HG02938 (cell line): ENCODE data around the gene GPR89B.
"Not testable (repeated sequence)": the region's sequence is repeated elsewhere in the genome, so short reads cannot be mapped to it uniquely, and the experiment has no call there.

Source experiments
- ATAC-seq: cut with Tn5 transposase; IDR thresholded peaks from one replicate; pipeline ENCODE4 v1.9.1; 2021; ENCODE audit warnings: mild to moderate bottlenecking, moderate library complexity; ENCODE audit not compliant: unreplicated experiment

GPR89B gene

DNA sequence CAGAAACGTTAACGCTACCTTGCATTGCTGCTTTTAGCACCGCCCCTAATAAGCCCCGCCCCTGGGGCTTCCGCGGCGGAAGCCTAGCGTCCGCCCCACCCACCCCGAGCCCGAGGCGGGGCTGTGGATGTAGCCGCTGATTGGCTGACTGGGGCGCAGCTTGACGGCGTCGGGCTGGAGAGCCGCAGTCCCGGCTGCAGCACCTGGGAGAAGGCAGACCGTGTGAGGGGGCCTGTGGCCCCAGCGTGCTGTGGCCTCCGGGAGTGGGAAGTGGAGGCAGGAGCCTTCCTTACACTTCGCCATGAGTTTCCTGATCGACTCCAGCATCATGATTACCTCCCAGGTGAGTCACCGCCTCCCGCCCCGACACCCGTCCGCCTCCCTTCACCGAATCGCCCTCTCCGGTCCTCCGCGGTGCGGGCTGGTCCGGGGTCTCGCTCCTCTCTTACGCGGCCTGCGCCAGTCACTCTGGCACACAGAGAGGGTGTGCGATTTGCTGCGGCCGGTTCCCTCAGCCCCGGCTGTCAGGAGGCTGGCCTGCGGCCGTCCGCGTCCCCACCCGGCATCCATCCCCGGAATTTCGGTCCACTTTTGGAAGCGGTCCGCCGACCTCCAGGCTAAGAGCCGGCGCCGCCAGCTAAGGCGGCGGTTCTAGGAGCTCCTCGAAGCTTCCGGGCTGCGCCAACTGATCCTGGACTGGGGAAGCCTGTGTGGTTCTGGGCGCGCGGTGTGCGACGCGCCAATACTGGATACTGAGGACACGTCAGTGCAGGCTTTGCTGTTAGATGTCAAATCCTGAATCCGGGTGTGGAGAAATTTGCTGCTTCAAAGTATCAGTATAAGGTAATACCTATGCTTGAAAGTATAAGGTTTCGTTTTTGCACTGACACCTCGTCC is at the start of gene GPR89B:
TSS of gene GPR89B (plus strand) at position 185 of the 897 bp plus-strand sequence. CDS start at position 302, 117 bp downstream.
- ATAC-seq, result peak; percentile 91

DNA sequence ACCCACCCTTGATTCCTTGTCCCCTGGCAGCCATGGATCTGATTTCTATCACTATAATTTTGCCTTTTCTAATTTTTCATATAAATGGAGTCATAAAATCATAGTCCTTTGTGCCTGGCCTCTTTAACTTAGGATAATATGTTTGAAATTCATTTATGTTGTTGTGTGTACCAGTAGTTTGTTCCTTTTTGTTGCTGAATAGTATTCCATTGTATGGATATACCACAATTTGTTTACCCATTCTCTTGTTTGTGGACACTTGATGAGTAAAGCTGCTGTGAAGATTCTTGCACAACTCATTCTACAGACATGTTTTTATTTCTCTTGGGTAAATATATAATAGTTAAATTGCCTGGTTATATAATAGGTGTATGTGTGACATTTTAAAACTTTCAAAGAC is 48.3 kb upstream of the GPR89B start:
- no peak for ATAC-seq

DNA sequence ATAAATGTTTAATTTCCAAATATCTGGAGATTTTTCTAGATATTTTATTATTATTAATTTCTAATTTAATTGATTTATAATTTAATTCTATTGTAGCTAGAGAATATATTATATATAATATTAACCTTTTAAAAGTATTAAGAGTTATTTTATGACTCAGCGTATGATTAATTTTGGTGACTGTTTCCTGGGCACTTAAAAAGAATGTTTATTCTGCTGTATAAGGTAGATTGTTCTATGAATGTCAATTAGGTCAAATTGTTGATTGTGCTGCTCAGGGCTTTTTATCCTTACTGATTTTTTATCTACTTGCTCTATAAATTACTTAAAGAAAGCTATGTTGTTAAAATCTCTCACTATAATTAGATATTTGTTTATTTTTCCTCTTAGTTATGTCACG is 45.7 kb upstream of the GPR89B start:
- no peak for ATAC-seq

DNA sequence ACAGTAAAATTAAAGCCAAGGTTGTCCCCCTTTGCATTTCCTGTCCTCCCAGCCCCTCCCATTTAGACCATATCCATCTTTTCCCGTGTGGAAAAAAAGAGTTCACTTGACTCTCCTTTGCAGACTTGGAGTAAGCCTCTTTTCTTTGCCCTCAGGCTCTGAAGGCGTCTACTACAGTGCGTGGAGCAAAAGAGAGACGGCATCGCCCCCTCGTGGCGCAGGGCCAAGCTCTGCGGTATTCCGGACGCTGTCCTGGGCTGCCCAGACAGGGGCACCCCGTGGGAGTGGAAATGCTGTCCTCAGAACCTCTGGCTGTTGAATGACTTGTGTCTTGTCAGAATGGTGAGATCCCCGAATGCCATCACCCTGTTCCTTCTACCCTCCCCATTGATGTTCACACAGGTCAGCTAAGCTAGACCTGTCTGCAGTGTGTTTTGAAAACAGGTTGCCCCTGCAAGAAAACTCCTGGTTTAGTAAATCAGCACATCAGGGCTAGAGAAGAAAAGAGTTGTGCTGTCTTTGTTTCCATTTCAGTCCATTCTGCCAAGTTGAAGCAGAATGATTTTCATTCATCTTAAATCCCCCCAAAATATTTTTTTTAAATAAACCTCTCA is 37.9 kb upstream of the GPR89B start:
- ATAC-seq, result no peak

DNA sequence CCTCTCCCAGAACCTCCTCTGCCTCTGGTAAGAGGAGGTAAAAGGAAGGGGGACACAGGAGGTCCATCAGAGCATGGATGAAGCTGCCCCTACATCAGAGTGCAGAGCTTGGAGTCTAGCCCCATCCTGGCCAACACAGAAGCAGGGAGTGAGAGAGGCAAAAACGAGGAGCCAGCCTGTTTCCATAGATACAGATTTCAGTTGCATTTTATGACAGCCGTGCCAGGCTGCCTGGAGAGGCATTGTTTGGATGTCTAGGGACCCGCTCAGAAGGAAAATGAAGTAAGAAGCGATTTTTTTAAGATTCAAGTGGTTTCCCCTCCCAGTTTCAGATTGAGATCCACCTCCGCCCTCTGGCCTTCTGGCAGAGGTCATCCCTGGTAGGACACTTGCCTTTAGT is 37.1 kb upstream of the GPR89B start:
- no peak for ATAC-seq

DNA sequence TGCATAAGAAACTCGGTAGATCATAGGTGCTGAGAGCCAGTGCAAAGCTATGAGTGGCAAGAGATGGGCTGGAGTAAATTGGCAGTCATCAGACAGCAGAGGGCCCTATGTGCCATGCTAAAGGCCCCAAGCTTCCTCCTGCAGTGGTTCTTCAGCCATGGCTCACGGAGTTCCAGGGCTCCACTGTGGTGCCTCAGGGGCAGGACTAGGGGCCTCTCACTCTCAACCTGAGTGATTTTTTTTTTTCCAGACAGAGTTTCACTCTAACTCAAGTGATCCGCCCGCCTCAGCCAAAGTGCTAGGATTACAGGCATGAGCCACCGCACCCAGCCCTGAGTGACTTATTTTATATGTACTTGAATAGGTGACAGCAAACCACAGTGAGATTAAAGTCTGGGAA is 36.0 kb upstream of the GPR89B start:
- ATAC-seq, result no peak

DNA sequence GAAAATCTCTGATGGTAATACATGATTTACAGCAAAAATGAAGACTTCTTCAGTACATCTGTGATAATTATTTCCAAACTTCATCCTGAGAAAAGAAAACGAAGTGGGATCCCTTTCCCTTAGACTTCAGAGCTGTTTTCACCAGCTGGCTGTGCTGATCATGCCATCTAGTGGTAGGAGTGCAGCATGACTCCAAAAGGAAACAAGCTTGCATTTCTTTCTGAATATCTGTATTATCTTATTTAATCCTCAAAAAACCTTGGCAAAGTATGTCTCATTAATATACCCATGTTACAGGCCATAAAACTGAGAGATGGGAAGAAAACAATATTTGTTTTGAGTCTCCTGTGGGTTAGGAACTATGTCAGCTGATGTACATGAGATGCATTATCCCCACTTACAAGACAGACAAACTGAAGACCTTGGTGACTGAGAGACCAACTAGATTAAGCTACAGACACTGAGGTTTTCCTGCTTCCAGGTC is 35.4 kb upstream of the GPR89B start:
- no peak for ATAC-seq

DNA sequence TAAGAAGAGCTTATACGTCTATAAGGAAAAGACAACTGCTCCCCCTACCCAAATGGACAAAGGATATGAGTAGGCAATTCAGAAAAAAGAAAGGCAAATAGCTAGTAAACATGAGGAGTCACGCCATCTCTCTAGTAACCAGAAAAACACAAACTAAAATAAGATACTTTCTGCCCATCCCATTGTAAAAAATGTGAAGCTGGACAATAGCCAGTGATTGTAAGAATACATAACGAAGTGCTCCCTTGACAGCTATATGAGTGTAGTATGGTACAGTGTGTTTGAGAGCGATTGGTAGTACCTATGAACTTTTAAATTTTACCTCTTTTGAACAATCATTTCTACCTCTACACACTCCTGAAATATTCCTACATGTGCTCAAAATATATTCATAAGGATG is 33.1 kb upstream of the GPR89B start:
- ATAC-seq, result no peak

DNA sequence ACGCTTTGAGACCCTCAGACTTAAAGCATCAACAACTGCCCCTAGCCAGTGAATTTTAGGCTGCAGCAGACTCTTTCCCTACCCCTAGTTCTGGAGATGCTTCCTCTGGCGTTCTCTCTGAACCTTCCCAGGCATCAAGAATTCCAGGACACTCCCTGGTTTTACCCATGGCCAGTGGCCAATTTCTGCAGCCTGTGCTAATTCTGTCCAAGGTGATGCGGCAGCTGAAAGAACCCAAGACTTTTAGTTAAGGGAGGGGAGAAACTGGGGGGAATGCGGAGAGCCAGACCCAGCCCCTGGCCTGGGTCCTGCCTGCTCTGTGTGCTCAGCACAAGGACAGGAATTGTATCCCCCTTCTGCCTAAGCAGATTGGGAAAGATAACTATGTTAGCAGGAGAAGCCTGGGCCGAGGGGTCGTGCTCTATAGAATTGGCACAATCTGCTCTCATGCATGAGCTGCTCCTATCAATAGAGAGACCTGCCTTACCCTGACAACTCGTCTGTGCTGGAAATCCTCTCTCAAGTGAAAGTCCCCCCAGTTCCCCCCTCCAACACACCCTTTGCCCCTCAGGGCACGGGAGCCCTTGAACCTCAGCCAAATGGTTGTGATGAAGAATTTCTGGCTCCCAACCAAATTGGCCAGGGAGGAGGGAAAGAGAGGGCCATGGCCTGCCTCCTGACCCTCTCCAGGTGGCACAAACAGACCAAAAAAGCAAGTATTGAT is 31.0 kb upstream of the GPR89B start:
- ATAC-seq, result no peak

DNA sequence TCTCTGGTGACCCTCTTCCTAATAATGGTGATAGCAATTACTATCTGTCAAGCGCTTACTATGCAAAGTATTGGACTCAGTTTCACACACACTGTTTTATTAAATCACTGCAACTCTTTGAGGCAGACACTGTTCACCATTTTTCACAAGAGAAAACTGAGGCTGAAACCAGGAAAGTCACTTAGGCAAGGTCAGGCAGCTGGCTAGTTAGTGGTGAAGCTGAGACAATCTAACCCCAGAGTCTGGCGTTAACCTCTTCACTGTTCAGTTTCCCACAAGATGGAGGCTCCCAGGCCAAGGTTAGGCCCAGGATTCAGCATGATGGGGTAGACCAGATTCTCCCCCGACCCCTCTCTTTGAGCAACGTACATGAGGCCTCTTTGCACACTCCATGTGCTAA is 30.4 kb upstream of the GPR89B start:
- no peak for ATAC-seq

DNA sequence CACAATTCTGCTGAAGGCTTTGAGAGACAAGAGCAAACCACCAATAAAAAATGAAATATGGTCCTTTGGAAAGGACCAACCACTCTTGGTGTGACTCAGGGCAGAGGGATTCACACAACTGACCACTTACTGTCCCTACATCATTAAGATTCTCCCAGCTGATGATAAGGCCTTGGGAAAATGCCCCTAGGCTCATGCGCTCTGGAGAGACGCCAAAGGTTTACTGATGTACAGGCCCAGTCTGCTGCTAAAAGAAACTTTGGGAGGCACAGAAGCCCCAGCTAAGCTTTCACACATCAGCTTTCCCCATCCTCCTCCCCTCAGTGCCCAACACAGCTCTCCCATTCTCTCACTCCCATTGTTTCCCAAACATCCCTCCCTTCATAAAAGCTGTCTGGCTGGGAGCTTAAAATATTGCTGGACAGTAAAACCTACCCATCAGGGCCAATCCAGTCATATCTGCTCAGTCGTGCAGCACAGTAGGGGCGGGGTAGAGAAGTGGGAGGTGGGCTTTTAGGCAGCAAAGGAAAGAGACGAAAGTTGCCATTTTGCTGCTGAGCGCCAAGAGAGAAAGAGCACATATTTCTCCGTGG is 25.9 kb upstream of the GPR89B start, which contains the start of gene GJA8:
TSS of gene GJA8 (plus strand) at position 543 of the 593 bp plus-strand sequence. CDS start 5,161 bp downstream, outside the sequence.
- ATAC-seq, result no peak

DNA sequence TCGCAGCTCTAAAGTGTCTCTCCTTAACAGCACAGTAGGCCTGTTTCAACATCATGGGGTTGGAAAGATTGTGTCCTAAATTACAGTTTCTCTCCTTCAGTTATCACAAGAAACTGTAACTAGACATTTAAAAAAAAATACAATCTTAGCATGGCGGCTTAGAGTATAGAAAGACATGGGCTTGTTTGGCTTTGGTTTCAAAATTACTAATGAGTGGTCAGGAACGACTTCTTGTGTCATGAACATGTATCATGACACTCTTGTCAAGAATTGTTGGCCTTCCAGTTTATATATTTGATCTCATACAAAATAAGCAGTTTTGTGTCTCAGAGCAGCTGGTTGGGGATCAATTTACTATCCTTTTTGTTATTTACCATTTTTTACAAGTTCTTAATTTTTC is 23.5 kb upstream of the GPR89B start:
- no peak for ATAC-seq

DNA sequence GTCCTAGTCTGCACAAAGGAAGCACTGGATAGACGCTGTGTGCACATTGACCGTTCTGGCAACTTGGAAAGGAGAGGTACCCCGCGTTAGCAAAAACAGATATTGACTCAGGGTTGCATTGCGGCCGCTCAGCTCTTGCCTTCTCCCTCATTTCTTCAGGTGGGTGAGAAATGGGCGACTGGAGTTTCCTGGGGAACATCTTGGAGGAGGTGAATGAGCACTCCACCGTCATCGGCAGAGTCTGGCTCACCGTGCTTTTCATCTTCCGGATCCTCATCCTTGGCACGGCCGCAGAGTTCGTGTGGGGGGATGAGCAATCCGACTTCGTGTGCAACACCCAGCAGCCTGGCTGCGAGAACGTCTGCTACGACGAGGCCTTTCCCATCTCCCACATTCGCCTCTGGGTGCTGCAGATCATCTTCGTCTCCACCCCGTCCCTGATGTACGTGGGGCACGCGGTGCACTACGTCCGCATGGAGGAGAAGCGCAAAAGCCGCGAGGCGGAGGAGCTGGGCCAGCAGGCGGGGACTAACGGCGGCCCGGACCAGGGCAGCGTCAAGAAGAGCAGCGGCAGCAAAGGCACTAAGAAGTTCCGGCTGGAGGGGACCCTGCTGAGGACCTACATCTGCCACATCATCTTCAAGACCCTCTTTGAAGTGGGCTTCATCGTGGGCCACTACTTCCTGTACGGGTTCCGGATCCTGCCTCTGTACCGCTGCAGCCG is 20.3 kb upstream of the GPR89B start:
- no peak for ATAC-seq

DNA sequence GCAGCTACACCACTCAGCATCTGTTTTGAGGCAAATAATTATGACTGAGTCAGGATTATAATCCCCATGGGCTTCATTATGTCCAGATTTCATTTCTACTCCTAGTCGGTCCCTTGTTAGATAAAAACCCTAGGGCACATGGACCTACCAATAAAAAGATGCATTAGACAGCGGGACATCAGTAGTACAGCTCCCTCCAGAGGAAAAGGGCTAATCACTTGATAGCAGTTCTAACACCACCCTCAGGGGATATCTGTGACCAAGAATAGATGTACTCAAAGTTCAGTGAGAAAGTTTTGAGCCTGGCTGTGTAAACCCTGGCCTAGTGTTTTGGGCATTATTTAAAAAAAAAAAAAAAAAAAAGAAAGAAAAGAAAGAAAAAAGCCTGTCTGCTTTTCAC is 15.7 kb upstream of the GPR89B start:
- no peak for ATAC-seq

DNA sequence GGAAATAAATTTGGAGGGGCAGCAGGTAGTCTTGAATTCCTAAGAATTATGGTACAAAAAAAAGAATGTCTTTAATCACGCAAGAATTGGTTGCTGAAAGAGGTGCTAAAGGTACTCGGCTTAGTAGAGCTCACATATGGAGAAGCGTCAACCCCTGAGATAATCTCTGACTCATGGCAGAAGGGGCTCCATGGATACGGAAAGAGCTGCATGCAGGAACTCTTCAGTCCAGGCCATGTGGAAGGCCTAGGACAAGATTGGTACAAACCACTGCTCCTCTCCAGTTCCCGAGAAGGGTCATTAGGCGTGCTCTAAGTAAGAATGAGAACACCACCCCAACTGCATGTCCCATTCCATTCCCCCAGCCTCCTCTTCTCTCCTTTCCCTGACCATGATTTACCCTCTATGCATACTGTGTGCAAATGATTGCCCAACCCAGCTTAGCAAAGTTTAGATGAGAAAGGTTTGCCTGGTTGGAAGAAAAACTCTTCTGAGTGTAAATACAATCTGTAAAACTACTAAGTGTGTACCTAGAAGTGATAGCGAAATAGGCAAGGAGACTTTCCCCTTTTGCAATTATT is 14.8 kb upstream of the GPR89B start:
- no peak for ATAC-seq

DNA sequence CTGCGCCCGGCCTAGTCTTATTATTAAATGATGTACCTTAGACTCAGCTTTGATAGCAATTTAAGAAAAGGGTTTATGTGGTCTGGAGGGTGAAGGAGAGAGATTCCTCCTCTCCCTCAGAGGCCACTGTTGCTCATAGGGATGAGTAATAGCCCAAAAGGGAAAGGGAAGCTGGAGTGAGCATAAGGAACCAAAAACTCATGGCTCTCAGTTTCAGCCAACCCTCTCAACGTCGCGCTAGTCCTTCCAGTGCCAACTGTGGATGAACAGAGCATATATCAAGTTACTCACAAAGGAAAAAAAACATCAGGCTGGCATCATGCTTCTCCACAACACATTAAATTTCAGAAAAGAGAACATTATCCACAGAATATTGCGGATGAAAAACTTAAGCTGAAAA is 8.3 kb upstream of the GPR89B start:
- no peak for ATAC-seq

DNA sequence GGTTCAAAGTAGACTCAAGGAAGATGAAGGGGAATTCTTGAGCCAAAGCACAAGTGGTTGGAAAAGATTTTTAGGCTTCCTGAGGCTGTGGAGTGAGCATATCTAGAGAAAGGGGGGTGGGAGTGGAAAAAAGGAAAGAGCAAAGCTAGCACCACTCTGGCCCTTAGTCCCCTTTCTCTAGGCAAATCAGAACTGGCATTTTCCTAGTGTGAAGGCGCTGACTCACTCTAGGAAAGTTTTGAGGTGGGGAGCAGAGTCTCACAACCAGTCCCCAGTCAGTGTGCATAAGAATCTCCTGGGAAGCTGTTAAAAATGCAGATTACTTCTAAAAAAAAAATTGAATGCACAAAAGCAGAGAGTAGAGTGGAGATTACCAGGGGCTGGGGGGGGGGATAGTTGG is 3.4 kb upstream of the GPR89B start:
- ATAC-seq, result no peak

DNA sequence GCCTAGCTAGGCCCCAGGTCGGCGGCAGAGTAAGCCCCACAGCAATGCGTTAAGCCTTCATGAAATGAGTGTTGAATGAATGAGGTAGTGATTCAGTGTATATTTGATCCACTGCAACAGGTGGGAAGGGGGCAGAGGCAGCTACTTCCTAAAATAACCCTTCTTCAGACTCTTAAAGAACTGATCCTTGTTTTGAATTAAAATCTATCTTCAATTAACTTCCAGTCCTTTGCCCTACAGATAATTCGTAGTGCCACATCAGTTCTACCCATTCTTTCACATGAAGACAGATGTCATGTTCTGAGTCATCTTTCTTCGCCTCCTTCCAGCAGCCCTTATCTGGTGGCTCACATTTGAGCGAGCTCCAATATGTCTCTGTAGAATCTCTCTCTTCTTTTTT is 1.0 kb upstream of the GPR89B start:
- not testable (repeated sequence) for ATAC-seq

DNA sequence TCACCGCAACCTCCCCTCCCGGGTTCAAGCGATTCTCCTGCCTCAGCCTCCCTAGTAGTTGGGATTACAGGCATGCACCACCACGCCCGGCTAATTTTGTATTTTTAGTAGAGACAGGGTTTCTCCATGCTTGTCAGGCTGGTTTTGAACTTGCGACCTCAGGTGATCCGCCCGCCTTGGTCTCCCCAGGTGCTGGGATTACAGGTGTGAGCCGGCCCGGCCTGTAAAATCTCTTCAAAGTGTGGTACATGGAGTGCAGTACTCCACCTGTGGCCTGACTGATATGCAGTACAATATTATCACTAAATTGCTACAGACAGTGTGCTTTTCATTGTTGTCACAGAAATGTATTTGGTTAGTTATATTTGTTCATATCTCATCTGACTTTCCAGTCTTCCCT is 531 bp upstream of the GPR89B start:
- not testable (repeated sequence) for ATAC-seq

DNA sequence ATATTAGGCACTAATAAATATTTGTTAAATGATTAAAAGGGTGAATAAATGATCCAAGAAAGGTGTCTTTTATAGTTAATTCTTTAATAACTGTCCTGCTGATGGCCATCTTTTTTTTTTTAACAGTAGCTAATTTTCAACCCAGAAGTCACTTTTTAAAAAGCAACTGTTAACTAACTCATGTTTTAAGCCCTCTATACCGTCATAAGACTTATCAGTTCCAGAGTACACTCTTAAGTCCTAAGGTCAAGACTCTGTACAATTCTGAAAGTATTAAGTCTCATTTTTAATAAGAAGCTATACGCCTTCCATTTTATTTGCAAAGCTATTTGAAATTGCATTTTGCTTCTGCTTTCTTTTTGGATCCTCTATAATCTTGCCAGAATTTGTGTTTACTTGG is 2.9 kb downstream of the GPR89B start:
- ATAC-seq, result not testable (repeated sequence)
